ENCODE results near the gene DPEP2. TPM values are rescaled to one million over a fixed set of nuclear protein-coding genes. Genes with fewer than 3 reads are reported as not detected.
"Not testable (repeated sequence)": the region's sequence is repeated elsewhere in the genome, so short reads cannot be mapped to it uniquely, and the experiment has no call there.

Gene DPEP2
- total and polyA plus RNA-seq, 2 experiments from 2014 or later = not detected

DNA sequence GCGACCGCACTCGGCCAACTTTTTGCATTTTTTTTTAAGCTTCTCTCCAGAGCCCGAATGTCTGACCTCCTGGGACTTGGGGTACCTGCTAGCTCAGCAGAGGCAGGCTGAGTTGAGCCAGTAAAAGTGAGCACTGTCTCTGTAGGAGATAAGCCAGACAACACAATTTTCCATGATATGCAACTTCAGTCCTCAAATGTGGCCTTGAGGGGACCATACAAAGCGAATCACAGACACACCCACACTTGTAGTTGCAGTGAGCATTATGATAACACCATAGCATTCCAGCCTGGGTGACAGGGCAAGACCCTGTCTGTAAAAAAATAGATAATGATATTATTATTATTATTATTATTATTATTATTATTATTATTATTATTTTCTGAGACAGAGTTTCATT, 2.6 kb downstream of the DPEP2 start:
- Histone ChIP-seq H3K4me2 (no peak overlapping the region), H3K79me2 (no peaks in the 10 kb centered on the region), H3K27me3 (no peaks in the 10 kb centered on the region), H3K36me3 (replicated peaks; ENCODE audit: insufficient read depth, low read depth) (no peaks in the 10 kb centered on the region), H3K9me2 (replicated peaks; ENCODE audit: insufficient read depth) (no peaks in the 10 kb centered on the region), H3K4me3 (no peak overlapping the region), H3K9me3 (ENCODE audit: low read depth) (no peaks in the 10 kb centered on the region), H3K27ac (no peak overlapping the region), H4K20me1 (ENCODE audit: insufficient read depth, poor library complexity, severe bottlenecking) (no peaks in the 10 kb centered on the region), H3K4me1 (ENCODE audit: insufficient read depth) (peaks cover 6% of the 10 kb centered on the region), H2AFZ (no peak overlapping the region)
- no peak for DNase-seq (ENCODE audit: low spot score)
- no peak for TF ChIP-seq EZH2phosphoT487 (IDR thresholded peaks at IDR 0.05; ENCODE audit: low read depth, severe bottlenecking, unreplicated experiment)
- no peak for TF ChIP-seq EZH2 (IDR thresholded peaks at IDR 0.05; ENCODE audit: borderline replicate concordance)
- TF ChIP-seq, protein P1, sequence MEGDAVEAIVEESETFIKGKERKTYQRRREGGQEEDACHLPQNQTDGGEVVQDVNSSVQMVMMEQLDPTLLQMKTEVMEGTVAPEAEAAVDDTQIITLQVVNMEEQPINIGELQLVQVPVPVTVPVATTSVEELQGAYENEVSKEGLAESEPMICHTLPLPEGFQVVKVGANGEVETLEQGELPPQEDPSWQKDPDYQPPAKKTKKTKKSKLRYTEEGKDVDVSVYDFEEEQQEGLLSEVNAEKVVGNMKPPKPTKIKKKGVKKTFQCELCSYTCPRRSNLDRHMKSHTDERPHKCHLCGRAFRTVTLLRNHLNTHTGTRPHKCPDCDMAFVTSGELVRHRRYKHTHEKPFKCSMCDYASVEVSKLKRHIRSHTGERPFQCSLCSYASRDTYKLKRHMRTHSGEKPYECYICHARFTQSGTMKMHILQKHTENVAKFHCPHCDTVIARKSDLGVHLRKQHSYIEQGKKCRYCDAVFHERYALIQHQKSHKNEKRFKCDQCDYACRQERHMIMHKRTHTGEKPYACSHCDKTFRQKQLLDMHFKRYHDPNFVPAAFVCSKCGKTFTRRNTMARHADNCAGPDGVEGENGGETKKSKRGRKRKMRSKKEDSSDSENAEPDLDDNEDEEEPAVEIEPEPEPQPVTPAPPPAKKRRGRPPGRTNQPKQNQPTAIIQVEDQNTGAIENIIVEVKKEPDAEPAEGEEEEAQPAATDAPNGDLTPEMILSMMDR (IDR thresholded peaks at IDR 0.05; ENCODE audit: poor library complexity) = no peak
- WGBS (ENCODE audit: low lambda C conversion rate, missing lambda C conversion rate) = 92% methylated on average over 5 of the region's 5 CpGs

DNA sequence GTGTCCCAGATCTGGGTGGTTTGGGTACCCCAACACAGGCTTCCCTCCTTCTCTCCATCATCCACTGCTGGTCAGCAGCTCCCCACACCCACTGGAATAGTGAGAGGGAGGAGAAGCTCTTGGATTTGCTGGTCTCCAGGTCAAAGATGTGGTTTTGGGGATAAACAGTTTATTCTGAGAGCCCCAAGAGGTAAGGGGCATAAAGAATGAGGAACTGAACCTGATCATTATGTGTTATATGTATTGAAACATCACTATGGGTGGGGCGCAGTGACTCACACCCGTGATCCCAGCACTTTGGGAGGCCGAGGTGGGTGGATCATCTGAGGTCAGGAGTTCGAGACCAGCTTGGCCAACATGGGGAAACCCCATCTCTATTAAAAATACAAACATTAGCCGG, 3.9 kb downstream of the DPEP2 start:
- Histone ChIP-seq H3K4me3 (no peak overlapping the region), H3K79me2 (no peaks in the 10 kb centered on the region), H2AFZ (no peak overlapping the region), H3K27ac (no peak overlapping the region), H3K9me2 (replicated peaks; ENCODE audit: insufficient read depth) (no peaks in the 10 kb centered on the region), H3K9me3 (ENCODE audit: low read depth) (no peaks in the 10 kb centered on the region), H3K36me3 (replicated peaks; ENCODE audit: insufficient read depth, low read depth) (no peaks in the 10 kb centered on the region), H3K4me1 (ENCODE audit: insufficient read depth) (peaks cover 6% of the 10 kb centered on the region), H3K27me3 (no peaks in the 10 kb centered on the region), H4K20me1 (ENCODE audit: insufficient read depth, poor library complexity, severe bottlenecking) (no peaks in the 10 kb centered on the region), H3K4me2 (no peak overlapping the region)
- no peak for DNase-seq (ENCODE audit: low spot score)
- WGBS (ENCODE audit: low lambda C conversion rate, missing lambda C conversion rate) = 91% methylated on average over 5 of the region's 5 CpGs
- TF ChIP-seq, protein P1 (IDR thresholded peaks at IDR 0.05; ENCODE audit: poor library complexity) = no peak
- TF ChIP-seq EZH2 (IDR thresholded peaks at IDR 0.05; ENCODE audit: borderline replicate concordance) (no peak), EZH2phosphoT487 (IDR thresholded peaks at IDR 0.05; ENCODE audit: low read depth, severe bottlenecking, unreplicated experiment) (no peak)

DNA sequence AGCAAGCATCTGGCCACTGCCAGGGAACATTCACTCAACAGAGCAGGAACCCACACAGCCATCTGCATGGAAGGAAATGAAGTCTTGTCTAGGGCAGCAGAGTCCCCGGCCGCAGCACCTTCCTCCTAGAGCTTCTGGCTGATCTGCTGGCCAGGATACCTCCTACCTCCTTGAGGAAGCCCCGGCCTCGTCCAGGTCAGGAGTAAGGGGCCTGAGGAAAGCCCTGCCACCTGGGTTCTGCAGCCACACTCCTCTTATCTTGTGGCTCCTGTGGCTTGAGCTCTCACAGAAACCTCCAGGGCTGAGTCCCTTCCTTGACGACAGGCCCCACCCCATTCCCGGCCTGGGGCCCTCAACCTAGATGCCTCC, 5.3 kb downstream of the DPEP2 start:
- not testable (repeated sequence) for H2AFZ ChIP-seq, H3K4me3 ChIP-seq

DNA sequence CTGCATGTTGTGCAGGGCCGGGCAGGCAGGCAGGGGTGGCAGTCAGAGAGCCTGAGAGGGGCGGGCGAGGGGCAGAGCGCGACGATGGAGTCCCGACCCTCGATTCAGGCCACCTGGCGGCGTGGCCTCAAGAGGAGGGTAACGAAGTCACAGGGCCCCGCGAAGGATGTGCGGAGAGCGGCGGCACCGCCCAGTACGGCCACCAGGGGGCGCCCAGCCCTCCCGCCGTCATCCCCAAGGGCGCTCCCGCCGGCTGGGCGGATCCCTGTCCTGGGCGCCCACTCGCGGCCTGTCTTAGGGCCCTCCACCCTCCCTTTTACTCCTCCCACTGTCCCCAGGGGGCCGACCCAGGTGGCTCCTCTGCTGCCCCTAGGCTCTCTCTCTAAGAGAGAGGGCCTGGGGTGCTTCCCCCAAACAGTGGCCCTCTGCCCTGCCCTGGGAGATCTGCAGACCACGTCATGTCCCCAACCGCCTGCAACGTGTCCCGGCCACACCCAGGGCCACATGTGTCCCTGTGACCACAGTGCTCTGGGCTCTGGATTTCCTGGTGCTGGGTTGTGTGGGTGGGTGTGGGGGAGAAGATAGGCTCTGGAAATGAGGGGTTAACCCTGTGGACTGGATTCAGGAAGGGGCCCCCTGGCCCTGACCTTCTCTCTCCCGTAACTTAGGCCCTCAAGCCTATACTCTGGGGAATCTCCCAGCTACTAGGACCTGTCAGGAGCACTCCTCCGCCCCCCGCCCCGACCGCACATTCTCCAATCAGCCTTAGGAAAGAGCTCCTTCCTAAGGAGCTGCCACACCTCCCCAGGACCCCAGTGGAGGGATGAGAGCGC, 5.9 kb downstream of the DPEP2 start:
- 27% methylated on average over 33 of the region's 39 CpGs for WGBS (ENCODE audit: low lambda C conversion rate, missing lambda C conversion rate)
- H3K27ac ChIP-seq = no peak overlapping the region

More for the DNA sequence above, 5.3 kb downstream of the DPEP2 start:
- not testable (repeated sequence) for H3K4me2 ChIP-seq; H3K27ac ChIP-seq; H3K9me3 ChIP-seq (ENCODE audit: low read depth); H3K79me2 ChIP-seq; H3K27me3 ChIP-seq; DNase-seq (ENCODE audit: low spot score); H4K20me1 ChIP-seq (ENCODE audit: insufficient read depth, poor library complexity, severe bottlenecking); H3K4me1 ChIP-seq (ENCODE audit: insufficient read depth); H3K36me3 ChIP-seq (replicated peaks; ENCODE audit: insufficient read depth, low read depth); H3K9me2 ChIP-seq (replicated peaks; ENCODE audit: insufficient read depth)
- 89% methylated on average over 6 of the region's 6 CpGs for WGBS (ENCODE audit: low lambda C conversion rate, missing lambda C conversion rate)

More for the DNA sequence above, 5.9 kb downstream of the DPEP2 start:
- peak; percentile 87 for DNase-seq (ENCODE audit: low spot score)
- no peaks in the 10 kb centered on the region for H3K79me2 ChIP-seq
- H3K9me2 ChIP-seq (replicated peaks; ENCODE audit: insufficient read depth) = no peaks in the 10 kb centered on the region
- H3K4me3 ChIP-seq = no peak overlapping the region
- H3K4me1 ChIP-seq (ENCODE audit: insufficient read depth) = peaks cover 6% of the 10 kb centered on the region
- peak overlapping the region; percentile 73 for H3K4me2 ChIP-seq
- no peaks in the 10 kb centered on the region for H4K20me1 ChIP-seq (ENCODE audit: insufficient read depth, poor library complexity, severe bottlenecking)
- H3K27me3 ChIP-seq = no peaks in the 10 kb centered on the region
- no peaks in the 10 kb centered on the region for H3K36me3 ChIP-seq (replicated peaks; ENCODE audit: insufficient read depth, low read depth)
- TF ChIP-seq EZH2phosphoT487 (IDR thresholded peaks at IDR 0.05; ENCODE audit: low read depth, severe bottlenecking, unreplicated experiment) = no peak
- TF ChIP-seq, protein P1 (IDR thresholded peaks at IDR 0.05; ENCODE audit: poor library complexity) = peak; percentile 96
- no peak for TF ChIP-seq EZH2 (IDR thresholded peaks at IDR 0.05; ENCODE audit: borderline replicate concordance)
- no peaks in the 10 kb centered on the region for H3K9me3 ChIP-seq (ENCODE audit: low read depth)
- H2AFZ ChIP-seq = peak overlapping the region; percentile 78

Measured in hepatocyte (in vitro differentiated cells).